ENCODE results near the gene NT5C.

GRCh38 chr17:75153780-75154194 lies 22.2 kb upstream of the NT5C start:
- TF ChIP-seq CTCF (conservative IDR thresholded peaks at IDR 0.05) (no peak), EZH2 (IDR thresholded peaks at IDR 0.05; ENCODE audit: low read depth) (no peak)
